K562 (cell line): Measurements from ENCODE around the gene CCDC136. TPM values are rescaled to one million over a fixed set of nuclear protein-coding genes. Genes with fewer than 3 reads are reported as not detected.

ENCODE experiments used
- BACH1 ChIP-seq: fragments of 200-800 bp; sonication (Bioruptor generic); IDR thresholded peaks from 2 replicates; pipeline ENCODE4 v1.6.1; 2016; ENCODE audit warnings: missing genetic modification characterization, missing compliant biosample characterization
- BRCA1 ChIP-seq, 2 experiments: fragments of 450-650 bp in 1 of 2; sonication (generic) in 1 of 2; formaldehyde crosslinking in 1 of 2; IDR thresholded peaks; 2 replicates each; pipeline versions ENCODE4 v1.5.0 to v1.6.1; 2017 to 2020; ENCODE audit warnings: mild to moderate bottlenecking in 1 of 2, missing genetic modification reagents in 1 of 2
- CBX3 ChIP-seq, 2 experiments: IDR thresholded peaks; 1 replicate in 1 of 2; 2 replicates in 1 of 2; pipeline ENCODE4 v1.6.1; 2012; ENCODE audit warnings: inconsistent platforms in 2 of 2, low read length in 2 of 2, borderline replicate concordance in 1 of 2, control low read depth in 1 of 2
- E2F6 ChIP-seq, 2 experiments: IDR thresholded peaks; 2 replicates each; pipeline ENCODE4 v1.6.1; 2011; ENCODE audit warnings: borderline replicate concordance in 1 of 2, control low read depth in 1 of 2, low read depth in 1 of 2, low read length in 1 of 2, mild to moderate bottlenecking in 1 of 2, mixed read lengths in 1 of 2, moderate library complexity in 1 of 2; ENCODE audit not compliant: insufficient read depth in 1 of 2, insufficient read length in 1 of 2, poor library complexity in 1 of 2, severe bottlenecking in 1 of 2; ENCODE audit errors: extremely low read depth in 1 of 2
- EZH2 ChIP-seq: IDR thresholded peaks from 2 replicates; pipeline ENCODE4 v1.6.1; 2012; ENCODE audit warnings: low read depth, mild to moderate bottlenecking, inconsistent platforms, low read length, borderline replicate concordance
- HDAC2 ChIP-seq: fragments of 450-650 bp; IDR thresholded peaks from 2 replicates; pipeline ENCODE4 v1.6.1; 2016; ENCODE audit warnings: mild to moderate bottlenecking
- HLTF ChIP-seq: fragments of 450-650 bp; IDR thresholded peaks from 2 replicates; pipeline ENCODE4 v1.6.1; 2016
- KAT7 ChIP-seq: sonication (generic); formaldehyde crosslinking; IDR thresholded peaks from 2 replicates; pipeline ENCODE4 v1.8.0; 2022; ENCODE audit warnings: missing genetic modification reagents, mild to moderate bottlenecking, borderline replicate concordance
- POLR2G ChIP-seq: fragments of 200-400 bp; formaldehyde crosslinking; IDR thresholded peaks from 2 replicates; pipeline ENCODE4 v1.6.1; 2017; ENCODE audit warnings: low read depth, mild to moderate bottlenecking, antibody characterized with exemption, low read length, moderate library complexity
- POU5F1 ChIP-seq: fragments of 150-350 bp; IDR thresholded peaks from 2 replicates; pipeline ENCODE4 v1.6.1; 2014; ENCODE audit warnings: borderline replicate concordance, low read length, low read depth, mild to moderate bottlenecking; ENCODE audit not compliant: partially characterized antibody
- RBM22 ChIP-seq: fragments of 200-400 bp; formaldehyde crosslinking; IDR thresholded peaks from 2 replicates; pipeline ENCODE4 v1.6.1; 2018; ENCODE audit warnings: low read length, low read depth; ENCODE audit not compliant: poor library complexity, severe bottlenecking
- SIN3A ChIP-seq, 2 experiments: fragments of 150-350 bp in 1 of 2; IDR thresholded peaks; 2 replicates each; pipeline ENCODE4 v1.6.1; 2011 to 2016; ENCODE audit warnings: borderline replicate concordance in 2 of 2, low read depth in 2 of 2, low read length in 2 of 2, mild to moderate bottlenecking in 2 of 2, moderate library complexity in 2 of 2; ENCODE audit not compliant: control insufficient read depth in 1 of 2
- TRIM25 ChIP-seq: fragments of 450-650 bp; IDR thresholded peaks from 2 replicates; pipeline ENCODE4 v1.7.0; 2016; ENCODE audit warnings: borderline replicate concordance
- ZBTB17 ChIP-seq: fragments of 450-650 bp; formaldehyde crosslinking; IDR thresholded peaks from 2 replicates; pipeline ENCODE4 v1.4.0; 2020; ENCODE audit warnings: mild to moderate bottlenecking
- ZNF124 ChIP-seq: sonication (generic); formaldehyde crosslinking; IDR thresholded peaks from 2 replicates; pipeline ENCODE4 v1.8.1; 2022; ENCODE audit warnings: missing genetic modification reagents
- ZNF224 ChIP-seq: sonication (generic); formaldehyde crosslinking; IDR thresholded peaks from 2 replicates; pipeline ENCODE4 v1.8.0; 2022; ENCODE audit warnings: mild to moderate bottlenecking, missing genetic modification reagents
- ZNF589 ChIP-seq: fragments of 200-800 bp; sonication (Bioruptor generic); IDR thresholded peaks from 2 replicates; pipeline ENCODE4 v1.6.1; 2016; ENCODE audit warnings: low read depth, missing genetic modification characterization, missing compliant biosample characterization
- polyA plus RNA-seq, 8 experiments: library from polyadenylated mRNA; depleted of rRNA in 4 of 8; stranded (reverse) in 5 of 8; unstranded in 3 of 8; fragments of >200 nt; fragmentation: Nextera tagmentation in 2 of 8; fragmentation: Illumina TruSeq in 1 of 8; extraction: Ambion mirVana in 2 of 8; extraction: Trizol in 1 of 8; gene quantifications; 2 replicates each; pipeline versions ENCODE4 v1.2.1 to v1.2.3, GENCODE V29; 2011 to 2014; ENCODE audit warnings: inconsistent platforms in 1 of 8, missing spikeins in 1 of 8
- total RNA-seq, 7 experiments: library from RNA; depleted of rRNA in 6 of 7; stranded (reverse); fragments of >200 nt in 6 of 7; fragmentation: Illumina TruSeq in 2 of 7; extraction: Trizol in 2 of 7; gene quantifications; 2 replicates each; pipeline versions ENCODE4 v1.2.1 to v1.2.3, GENCODE V29; 2011 to 2021; ENCODE audit warnings: low replicate concordance in 1 of 7
- TF ChIP-seq, protein P1 (sequence below): sonication (generic); formaldehyde crosslinking; IDR thresholded peaks from 2 replicates; pipeline ENCODE4 v1.8.0; 2022; ENCODE audit warnings: mild to moderate bottlenecking, missing genetic modification reagents, borderline replicate concordance
- TF ChIP-seq, protein P2 (sequence below): fragments of 450-650 bp; IDR thresholded peaks from 2 replicates; pipeline ENCODE4 v1.6.1; 2016; ENCODE audit warnings: low read depth, mild to moderate bottlenecking, moderate library complexity

CCDC136 gene
- total and polyA plus RNA-seq, 9 of the 15 experiments (the other 6 are each of a cell fraction or from before 2014, with no cell fraction given), result 2.4 to 40.8 (median 26.5) TPM

GRCh38 chr7:128842674-128843641 is 51.2 kb downstream of the CCDC136 start (continued):
- TF ChIP-seq, protein P1, sequence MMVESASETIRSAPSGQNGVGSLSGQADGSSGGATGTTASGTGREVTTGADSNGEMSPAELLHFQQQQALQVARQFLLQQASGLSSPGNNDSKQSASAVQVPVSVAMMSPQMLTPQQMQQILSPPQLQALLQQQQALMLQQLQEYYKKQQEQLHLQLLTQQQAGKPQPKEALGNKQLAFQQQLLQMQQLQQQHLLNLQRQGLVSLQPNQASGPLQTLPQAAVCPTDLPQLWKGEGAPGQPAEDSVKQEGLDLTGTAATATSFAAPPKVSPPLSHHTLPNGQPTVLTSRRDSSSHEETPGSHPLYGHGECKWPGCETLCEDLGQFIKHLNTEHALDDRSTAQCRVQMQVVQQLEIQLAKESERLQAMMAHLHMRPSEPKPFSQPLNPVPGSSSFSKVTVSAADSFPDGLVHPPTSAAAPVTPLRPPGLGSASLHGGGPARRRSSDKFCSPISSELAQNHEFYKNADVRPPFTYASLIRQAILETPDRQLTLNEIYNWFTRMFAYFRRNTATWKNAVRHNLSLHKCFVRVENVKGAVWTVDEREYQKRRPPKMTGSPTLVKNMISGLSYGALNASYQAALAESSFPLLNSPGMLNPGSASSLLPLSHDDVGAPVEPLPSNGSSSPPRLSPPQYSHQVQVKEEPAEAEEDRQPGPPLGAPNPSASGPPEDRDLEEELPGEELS, result 0 out of 2 replicates have a peak, but pooled peaks have one; percentile 33
- TF ChIP-seq KAT7 (CRISPR knock-in tag) (no peak), POLR2G (peak; percentile 67), E2F6 (IDR thresholded peaks at IDR 0.05; ENCODE audit: borderline replicate concordance in 1 of 2, extremely low read depth in 1 of 2, insufficient read depth in 1 of 2, insufficient read length in 1 of 2, low read depth in 1 of 2, low read length in 1 of 2, poor library complexity in 1 of 2, severe bottlenecking in 1 of 2) (no peak), EZH2 (no peak), ZNF124 (CRISPR knock-in tag) (no peak), ZBTB17 (CRISPR knock-in tag) (no peak), RBM22 (peak; percentile 87), HDAC2 (no peak), BACH1 (tag) (no peak), TRIM25 (no peak), HLTF (no peak), SIN3A (IDR thresholded peaks at IDR 0.05; ENCODE audit: borderline replicate concordance in 2 of 2, control insufficient read depth in 1 of 2, low read depth in 2 of 2, low read length in 2 of 2) (no peak), POU5F1 (no peak), BRCA1 (IDR thresholded peaks at IDR 0.05) (no peak), BRCA1 (CRISPR knock-in tag; IDR thresholded peaks at IDR 0.05) (no peak), ZNF589 (CRISPR knock-in tag) (no peak), CBX3 (IDR thresholded peaks at IDR 0.05; ENCODE audit: borderline replicate concordance in 1 of 2, low read length in 2 of 2) (no peak), ZNF224 (CRISPR knock-in tag) (0 out of 2 replicates have a peak, but pooled peaks have one; percentile 19)
- TF ChIP-seq, protein P2, sequence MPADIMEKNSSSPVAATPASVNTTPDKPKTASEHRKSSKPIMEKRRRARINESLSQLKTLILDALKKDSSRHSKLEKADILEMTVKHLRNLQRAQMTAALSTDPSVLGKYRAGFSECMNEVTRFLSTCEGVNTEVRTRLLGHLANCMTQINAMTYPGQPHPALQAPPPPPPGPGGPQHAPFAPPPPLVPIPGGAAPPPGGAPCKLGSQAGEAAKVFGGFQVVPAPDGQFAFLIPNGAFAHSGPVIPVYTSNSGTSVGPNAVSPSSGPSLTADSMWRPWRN, result no peak
